ENCODE data around the gene GBP3. TPM values are rescaled to one million over a fixed set of nuclear protein-coding genes. Genes with fewer than 3 reads are reported as not detected.
A peak's percentile ranks its signal among the peaks of the same experiment; 100 is the strongest.
"Not testable (repeated sequence)": the region's sequence is repeated elsewhere in the genome, so short reads cannot be mapped to it uniquely, and the experiment has no call there.

Gene GBP3
- total RNA-seq, 1 experiment from 2014 or later = 19.4 TPM

- Mint-ChIP-seq H3K9me3 (ENCODE audit: unreplicated experiment) (peaks cover 2% of the 10 kb centered on the region), H3K27ac (ENCODE audit: low read depth, unreplicated experiment) (peak overlapping the region; percentile 87), H3K4me3 (ENCODE audit: unreplicated experiment) (peak overlapping the region; percentile 2), H3K4me1 (ENCODE audit: insufficient read depth, unreplicated experiment) (peaks cover 35% of the 10 kb centered on the region), H3K27me3 (ENCODE audit: insufficient read depth, unreplicated experiment) (no peaks in the 10 kb centered on the region), H3K36me3 (ENCODE audit: insufficient read depth, unreplicated experiment) (peaks cover 64% of the 10 kb centered on the region)
- no peak for TF ChIP-seq CTCF (IDR thresholded peaks at IDR 0.05; ENCODE audit: unreplicated experiment)
- CTCF ChIA-PET = interaction anchor here (0.5 to 4.7 kb wide), 20 partner anchors 12 to 1191 kb away, joined by 3 to 104 read pairs (median 5); partner anchors contain the start of genes GBP1, GBP2, GBP6 and LRRC8C
- DNase-seq (ENCODE audit: unreplicated experiment) = peak; percentile 91
- POLR2A ChIA-PET = interaction anchor here (0.6 to 2.7 kb wide), 16 partner anchors 10 to 591 kb away, joined by 3 to 35 read pairs (median 4); partner anchors contain the start of genes GBP1, GBP3, GBP7 and GTF2B
- intact Hi-C loops (cut with micrococcal nuclease) = no loop called here
- BruUV-seq (replicated peaks) = no TSS peak
Measured at GRCh38 chr1:88985032-88985431, 37.6 kb downstream of the GBP3 start.

- DNase-seq (ENCODE audit: unreplicated experiment) = no peak
- Mint-ChIP-seq H3K27ac (ENCODE audit: low read depth, unreplicated experiment) (peak overlapping the region; percentile 87), H3K4me3 (ENCODE audit: unreplicated experiment) (peak overlapping the region; percentile 2), H3K36me3 (ENCODE audit: insufficient read depth, unreplicated experiment) (peaks cover 67% of the 10 kb centered on the region), H3K4me1 (ENCODE audit: insufficient read depth, unreplicated experiment) (peaks cover 32% of the 10 kb centered on the region), H3K27me3 (ENCODE audit: insufficient read depth, unreplicated experiment) (no peaks in the 10 kb centered on the region), H3K9me3 (ENCODE audit: unreplicated experiment) (no peaks in the 10 kb centered on the region)
- ChIA-PET CTCF (interaction anchor here (0.6 to 4.7 kb wide), 35 partner anchors 11 to 1190 kb away, joined by 3 to 104 read pairs (median 4); partner anchors contain the start of genes GBP1, GBP2, GBP6 and LRRC8C), POLR2A (interaction anchor here (0.7 to 2.7 kb wide), 14 partner anchors 10 to 591 kb away, joined by 3 to 35 read pairs (median 4); partner anchors contain the start of genes GBP1, GBP3 and GTF2B)
- BruUV-seq (replicated peaks) = no TSS peak
- TF ChIP-seq CTCF (IDR thresholded peaks at IDR 0.05; ENCODE audit: unreplicated experiment) = no peak
- intact Hi-C loops (cut with micrococcal nuclease) = loop anchor here (5.0 kb wide), 1 partner anchor 103 kb away; no protein-coding TSS in a partner anchor
Measured at GRCh38 chr1:88984569-88984968, 38.1 kb downstream of the GBP3 start.

GRCh38 chr1:88983791-88984559 lies 38.7 kb downstream of the GBP3 start:
- no TSS peak for BruUV-seq (replicated peaks)
- H3K27me3 Mint-ChIP-seq (ENCODE audit: insufficient read depth, unreplicated experiment) = no peaks in the 10 kb centered on the region
- H3K9me3 Mint-ChIP-seq (ENCODE audit: unreplicated experiment) = no peaks in the 10 kb centered on the region
- H3K4me1 Mint-ChIP-seq (ENCODE audit: insufficient read depth, unreplicated experiment) = peaks cover 37% of the 10 kb centered on the region
- POLR2A ChIA-PET = interaction anchor here (1.0 to 2.7 kb wide), 11 partner anchors 9 to 592 kb away, joined by 3 to 35 read pairs (median 7); partner anchors contain the start of genes GBP1, GBP3 and GTF2B
- peak overlapping the region; percentile 59 for H3K4me3 Mint-ChIP-seq (ENCODE audit: unreplicated experiment)
- intact Hi-C loops (cut with micrococcal nuclease) = loop anchor here (5.0 kb wide), 1 partner anchor 103 kb away; no protein-coding TSS in a partner anchor
- TF ChIP-seq CTCF (IDR thresholded peaks at IDR 0.05; ENCODE audit: unreplicated experiment) = peak; percentile 53
- CTCF ChIA-PET = interaction anchor here (0.6 to 4.7 kb wide), 52 partner anchors 11 to 1190 kb away, joined by 3 to 104 read pairs (median 4); partner anchors contain the start of genes GBP1, GBP2, GBP6 and LRRC8C
- H3K27ac Mint-ChIP-seq (ENCODE audit: low read depth, unreplicated experiment) = peak overlapping the region; percentile 87
- DNase-seq (ENCODE audit: unreplicated experiment) = peak; percentile 73
- peaks cover 70% of the 10 kb centered on the region for H3K36me3 Mint-ChIP-seq (ENCODE audit: insufficient read depth, unreplicated experiment)

- H3K4me3 Mint-ChIP-seq (ENCODE audit: unreplicated experiment) = no peak overlapping the region
- no peaks in the 10 kb centered on the region for H3K9me3 Mint-ChIP-seq (ENCODE audit: unreplicated experiment)
- DNase-seq (ENCODE audit: unreplicated experiment) = no peak
- H3K4me1 Mint-ChIP-seq (ENCODE audit: insufficient read depth, unreplicated experiment) = peaks cover 37% of the 10 kb centered on the region
- intact Hi-C loops (cut with micrococcal nuclease) = loop anchor here (5.0 kb wide), 1 partner anchor 105 kb away; no protein-coding TSS in a partner anchor
- peaks cover 64% of the 10 kb centered on the region for H3K36me3 Mint-ChIP-seq (ENCODE audit: insufficient read depth, unreplicated experiment)
- ChIA-PET POLR2A (interaction anchor here (1.2 kb wide), 1 partner anchor 8 kb away, joined by 3 read pairs; no protein-coding TSS in a partner anchor), CTCF (interaction anchor here (0.7 to 4.7 kb wide), 4 partner anchors 9 to 1005 kb away, joined by 3 to 104 read pairs (median 4); no protein-coding TSS in a partner anchor)
- H3K27me3 Mint-ChIP-seq (ENCODE audit: insufficient read depth, unreplicated experiment) = no peaks in the 10 kb centered on the region
- H3K27ac Mint-ChIP-seq (ENCODE audit: low read depth, unreplicated experiment) = no peak overlapping the region
- TF ChIP-seq CTCF (IDR thresholded peaks at IDR 0.05; ENCODE audit: unreplicated experiment) = no peak
- no TSS peak for BruUV-seq (replicated peaks)
Measured at GRCh38 chr1:88982055-88982454, 40.6 kb downstream of the GBP3 start.

GRCh38 chr1:88981506-88981905 lies 41.2 kb downstream of the GBP3 start:
- H3K27me3 Mint-ChIP-seq (ENCODE audit: insufficient read depth, unreplicated experiment); H3K4me3 Mint-ChIP-seq (ENCODE audit: unreplicated experiment); DNase-seq (ENCODE audit: unreplicated experiment); BruUV-seq (replicated peaks); POLR2A ChIA-PET; H3K9me3 Mint-ChIP-seq (ENCODE audit: unreplicated experiment): not testable (repeated sequence)
- CTCF ChIA-PET = interaction anchor here (0.6 to 4.7 kb wide), 5 partner anchors 8 to 376 kb away, joined by 3 to 104 read pairs (median 3); no protein-coding TSS in a partner anchor
- Mint-ChIP-seq H3K36me3 (ENCODE audit: insufficient read depth, unreplicated experiment) (peaks cover 62% of the 10 kb centered on the region), H3K4me1 (ENCODE audit: insufficient read depth, unreplicated experiment) (peaks cover 37% of the 10 kb centered on the region), H3K27ac (ENCODE audit: low read depth, unreplicated experiment) (peak overlapping the region; percentile 37)
- intact Hi-C loops (cut with micrococcal nuclease) = loop anchor here (5.0 kb wide), 1 partner anchor 106 kb away; no protein-coding TSS in a partner anchor
